GM18861 (cell line): ENCODE results near the gene CWC25.

Experiments
- ATAC-seq: cut with Tn5 transposase; IDR thresholded peaks from one replicate; pipeline ENCODE4 v1.9.1; 2021; ENCODE audit not compliant: unreplicated experiment

CWC25 gene

DNA sequence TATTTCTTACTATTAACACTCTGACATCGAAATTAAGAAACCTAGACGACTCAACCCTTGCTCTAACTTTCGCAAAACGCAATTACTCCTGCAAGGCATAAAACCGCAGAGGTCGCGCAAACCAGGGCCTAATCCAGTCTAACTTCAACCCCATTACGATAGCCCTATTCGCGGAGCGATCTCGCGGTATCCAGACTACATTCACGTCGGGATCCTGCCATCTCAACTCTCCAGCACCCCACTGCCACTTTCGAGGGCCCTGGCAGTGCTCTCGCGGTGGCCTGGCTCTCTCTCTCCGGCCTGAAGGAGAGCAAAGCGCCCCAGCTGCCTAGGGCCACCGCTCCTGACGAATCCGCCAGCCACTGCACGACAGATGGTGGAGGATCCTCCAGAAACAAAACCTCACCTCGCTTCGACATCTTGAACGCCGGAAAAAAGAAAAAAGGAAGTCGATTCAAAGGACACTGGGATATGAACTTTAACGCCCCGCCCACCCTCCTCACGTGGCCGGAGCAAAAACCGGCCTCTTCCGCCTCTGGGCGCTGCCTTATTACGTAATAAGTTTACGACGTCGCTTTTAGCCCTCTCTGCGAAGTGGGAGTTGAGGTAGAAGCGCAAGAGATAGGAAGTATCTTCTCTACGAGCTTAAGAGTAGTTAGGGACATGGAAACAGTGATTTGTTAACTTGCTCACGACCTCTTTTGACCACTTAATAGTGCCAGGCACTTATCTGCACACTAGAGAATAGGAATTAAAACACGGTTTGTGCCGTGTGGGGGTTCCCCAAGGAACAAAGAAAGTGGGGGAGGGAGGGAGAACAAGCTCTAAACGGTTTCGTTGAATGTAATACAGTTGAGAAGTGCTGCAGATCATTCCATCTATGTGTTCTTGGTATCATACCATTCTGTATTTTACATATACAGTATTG is 28.4 kb upstream of the CWC25 start, which contains the start of gene RPL23:
Gene RPL23 (minus strand): TSS at position 430 of the 928 bp plus-strand sequence. CDS start 11 bp downstream, at position 419.
- peak; percentile 74 for ATAC-seq

GRCh38 chr17:38852771-38853291 is 27.7 kb upstream of the CWC25 start:
- no peak for ATAC-seq

- ATAC-seq: no peak
Observed at GRCh38 chr17:38851434-38851833, 26.3 kb upstream of the CWC25 start.

DNA sequence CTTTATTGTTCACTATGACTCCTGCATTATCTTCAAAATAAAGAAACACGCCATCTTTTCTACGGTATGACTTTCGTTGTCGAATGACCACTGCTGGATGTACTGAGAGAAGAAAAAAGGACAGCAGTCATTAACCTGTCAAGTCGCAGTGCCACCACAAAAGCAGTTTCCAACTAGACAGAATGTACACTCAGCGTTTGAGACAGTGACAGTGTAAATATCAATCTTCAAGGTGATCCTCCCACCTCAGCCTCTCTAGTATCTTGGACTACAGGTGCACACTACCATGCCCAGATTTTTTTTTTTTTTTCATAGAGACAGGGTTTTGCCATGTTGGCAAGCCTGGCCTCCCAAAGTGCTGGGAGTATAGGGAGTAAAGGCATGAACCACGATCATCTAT is 25.3 kb upstream of the CWC25 start:
- no peak for ATAC-seq

DNA sequence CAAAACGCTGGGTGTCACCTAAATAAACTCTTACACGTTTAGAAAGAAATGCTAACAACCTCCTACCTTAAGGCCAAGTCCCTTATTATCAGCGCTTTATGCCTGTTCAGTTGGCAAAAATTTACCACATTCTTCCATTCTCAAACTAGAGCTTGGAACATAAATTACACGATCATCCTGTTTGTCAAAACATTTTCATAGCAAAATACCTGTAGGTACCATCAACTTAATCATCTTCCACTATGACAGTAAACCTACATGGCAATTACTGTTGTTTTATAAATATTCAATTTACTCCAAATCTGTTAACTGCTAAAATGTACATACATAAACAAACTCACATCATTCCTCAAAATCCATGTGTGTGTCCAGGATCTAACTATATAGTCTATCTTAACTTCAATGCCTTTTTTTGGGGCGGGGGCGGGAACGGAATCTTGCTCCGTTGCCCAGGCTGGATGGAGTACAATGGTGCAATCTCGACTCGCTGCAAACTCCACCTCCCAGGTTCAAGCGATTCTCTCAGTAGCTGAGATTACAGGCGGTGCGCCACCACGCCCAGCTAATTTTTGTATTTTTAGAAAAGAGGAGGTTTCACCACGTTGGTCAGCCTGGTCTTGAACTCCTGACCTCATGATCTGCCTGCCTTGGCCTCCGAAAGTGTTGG is 24.0 kb upstream of the CWC25 start:
- no peak for ATAC-seq

DNA sequence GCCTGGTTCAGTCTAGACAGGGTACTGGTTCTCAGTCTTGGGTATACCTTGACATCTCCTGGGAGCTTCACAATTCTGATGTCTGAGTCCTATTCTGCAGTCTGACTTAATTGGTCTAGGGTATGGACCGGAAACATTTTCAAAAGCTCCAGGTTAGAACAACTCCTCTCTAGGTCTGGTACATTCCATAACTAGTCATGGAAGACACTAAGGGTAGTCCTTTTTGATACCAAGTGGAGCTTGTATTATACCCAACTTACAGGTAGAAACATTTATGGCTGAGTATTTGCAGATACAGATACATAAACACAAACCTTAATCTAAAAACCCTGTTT is 23.4 kb upstream of the CWC25 start:
- no peak for ATAC-seq

DNA sequence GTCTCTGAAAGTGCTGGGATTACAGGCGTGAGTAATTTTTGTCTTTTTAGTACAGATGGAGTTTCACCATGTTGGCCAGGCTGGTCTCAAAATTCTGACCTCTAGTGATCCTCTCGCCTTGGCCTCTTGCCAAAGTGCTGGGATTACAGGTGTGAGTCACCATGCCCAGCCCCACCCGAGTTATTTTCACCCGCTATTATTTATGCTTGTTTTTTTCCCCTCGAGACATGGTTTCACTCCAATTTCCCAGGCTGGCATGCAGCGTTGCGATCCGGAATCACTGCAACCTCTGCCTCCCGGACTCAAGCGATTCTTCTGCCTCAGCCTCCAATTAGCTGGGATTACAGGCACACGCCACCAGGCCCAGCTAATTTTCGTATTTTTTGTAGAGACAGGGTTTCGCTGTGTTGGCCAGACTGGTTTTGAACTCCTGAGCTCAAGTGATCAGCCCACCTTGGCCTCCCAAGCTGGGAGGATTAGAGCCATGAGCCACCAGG is 19.2 kb upstream of the CWC25 start:
- no peak for ATAC-seq

- ATAC-seq: no peak
Observed at GRCh38 chr17:38825762-38826247, 684 bp upstream of the CWC25 start.

DNA sequence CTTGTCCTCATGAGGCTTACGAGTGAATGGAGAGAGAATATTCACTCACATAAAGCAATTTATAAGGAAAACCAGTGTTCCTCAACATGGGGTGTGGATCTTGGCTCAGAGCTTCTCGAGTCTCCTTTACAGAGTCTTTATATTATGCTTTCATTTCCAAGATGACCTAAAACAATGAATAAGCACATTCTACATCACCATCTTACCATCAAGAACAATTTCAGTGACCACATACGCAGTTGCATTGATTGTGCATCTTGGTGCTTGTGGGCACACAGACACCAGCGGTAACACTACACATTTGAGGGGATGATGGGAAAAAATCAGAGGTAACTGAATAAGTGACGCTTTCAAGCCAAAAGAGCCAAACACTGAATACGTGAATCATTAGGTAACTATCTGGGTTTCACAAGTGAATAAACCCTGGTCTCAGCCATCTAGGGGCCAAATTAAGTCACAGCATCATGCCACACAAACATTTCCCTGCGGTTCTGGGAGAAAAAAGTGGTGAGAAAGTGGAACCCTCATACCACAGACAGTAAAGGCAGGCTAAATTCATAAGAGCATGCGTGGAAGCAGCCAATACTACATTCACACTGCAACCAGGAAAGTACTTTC is 9.4 kb downstream of the CWC25 start:
- no peak for ATAC-seq

DNA sequence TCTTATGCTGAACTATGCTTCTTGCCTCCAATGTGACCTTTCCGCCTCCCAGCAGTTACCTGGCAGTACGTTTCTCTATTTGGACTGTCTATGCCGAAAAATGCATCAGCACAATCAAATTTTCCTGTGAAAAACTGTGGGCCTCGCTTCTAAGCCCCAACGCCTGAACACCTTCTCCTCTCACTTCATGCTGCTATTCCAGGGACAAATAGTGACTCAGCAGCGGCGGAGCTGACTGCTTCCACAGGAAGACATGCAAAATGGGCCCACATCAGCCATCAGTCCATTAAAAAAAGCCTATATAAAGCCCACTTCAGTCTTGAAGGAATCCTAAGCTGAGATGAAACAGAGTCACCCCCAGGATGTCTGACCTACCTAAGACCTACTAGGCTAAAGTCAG is 15.3 kb downstream of the CWC25 start:
- no peak for ATAC-seq

DNA sequence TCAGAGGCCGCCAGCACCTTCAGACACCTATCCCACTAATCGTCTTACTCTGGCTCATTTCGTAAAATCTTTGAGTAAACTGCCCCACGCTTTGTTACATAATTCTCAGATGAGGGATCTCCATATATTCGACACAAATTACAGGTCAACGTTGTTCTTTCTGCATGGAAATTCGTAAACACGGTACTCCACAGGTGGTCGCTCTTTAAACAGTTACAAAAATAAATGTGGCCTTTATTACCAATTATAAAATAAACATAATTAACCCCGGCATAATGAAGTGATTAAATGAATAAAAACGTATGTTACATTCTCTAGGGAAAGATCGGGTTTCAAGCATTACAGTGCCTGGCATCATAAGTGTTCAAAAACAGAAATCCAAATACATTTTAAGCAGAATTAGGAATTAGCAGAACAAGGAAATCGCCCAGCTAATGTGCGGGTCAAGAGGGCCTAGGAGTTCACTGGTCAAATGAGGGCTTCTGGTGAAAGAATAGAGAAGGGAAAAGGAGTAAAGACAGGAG is 24.8 kb downstream of the CWC25 start:
- ATAC-seq: no peak

GRCh38 chr17:38799501-38800236 is 25.5 kb downstream of the CWC25 start, which contains the start of gene PIP4K2B:
Gene PIP4K2B, minus strand, starts transcription at chr17:38799556. Its CDS starts 132 bp downstream, at chr17:38799424.
- peak; percentile 53 for ATAC-seq

DNA sequence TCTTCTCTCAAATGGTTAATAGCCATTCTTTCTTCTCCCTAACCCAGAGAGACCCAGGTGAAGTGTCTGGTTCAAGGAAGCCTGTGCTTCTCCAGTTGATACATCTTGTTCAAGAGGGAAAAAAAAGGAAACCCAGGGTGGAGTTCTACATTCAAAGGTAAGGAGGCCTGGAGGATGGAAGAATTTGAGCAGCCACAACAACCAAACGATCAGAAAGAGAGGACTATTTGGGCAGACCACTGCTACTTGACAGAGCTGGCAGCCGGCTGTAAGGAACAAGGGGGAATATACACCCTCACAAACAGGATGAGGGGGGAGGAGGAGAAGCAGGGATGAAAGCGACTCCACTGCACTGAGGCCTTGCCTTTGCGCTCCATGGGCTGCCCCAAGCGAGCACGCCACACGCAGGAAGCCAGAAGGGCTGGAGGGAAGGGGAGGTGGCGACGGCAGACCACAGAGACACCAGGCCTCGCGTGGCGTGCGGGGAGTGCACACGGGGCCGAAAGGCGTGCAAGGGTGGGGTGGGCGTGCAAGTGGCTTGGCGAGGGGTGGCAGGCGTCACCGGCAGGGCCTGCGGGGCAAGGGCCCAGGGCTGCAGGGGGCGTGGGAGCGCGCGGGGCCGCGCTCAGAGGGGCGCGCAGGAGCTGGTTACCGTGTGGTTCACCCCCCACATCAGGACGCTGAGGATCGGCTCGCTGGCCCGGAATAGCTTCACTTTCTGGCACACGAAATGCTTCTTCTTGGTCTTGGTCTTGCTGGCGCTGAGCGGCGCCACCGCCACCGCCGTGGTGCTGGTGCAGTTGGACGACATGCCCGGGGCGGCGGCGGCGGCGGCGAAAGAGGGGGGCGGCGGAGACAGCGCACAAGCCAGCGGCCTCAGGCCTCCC is 26.3 kb downstream of the CWC25 start:
- peak; percentile 22 for ATAC-seq

DNA sequence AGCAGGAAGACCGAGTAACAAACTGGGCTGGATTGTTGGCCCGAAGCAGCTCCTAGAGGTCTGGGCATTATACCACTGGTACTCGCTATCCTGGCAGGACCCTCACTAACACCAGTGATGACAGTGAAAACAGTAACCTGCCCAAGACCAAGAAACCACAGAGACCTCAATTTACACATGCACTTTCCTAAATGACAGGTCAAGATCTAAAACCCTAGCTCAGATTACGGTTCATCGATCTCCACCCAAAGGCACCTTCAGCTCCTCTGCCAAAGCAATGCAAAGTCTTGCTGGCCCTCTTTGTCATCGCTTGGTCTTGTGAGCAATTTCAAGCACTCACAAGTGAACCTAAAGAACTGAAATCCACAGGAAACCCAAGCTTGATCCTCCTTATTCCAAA is 27.3 kb downstream of the CWC25 start:
- ATAC-seq: no peak

- ATAC-seq: no peak
Observed at GRCh38 chr17:38797158-38797490, 28.0 kb downstream of the CWC25 start.

DNA sequence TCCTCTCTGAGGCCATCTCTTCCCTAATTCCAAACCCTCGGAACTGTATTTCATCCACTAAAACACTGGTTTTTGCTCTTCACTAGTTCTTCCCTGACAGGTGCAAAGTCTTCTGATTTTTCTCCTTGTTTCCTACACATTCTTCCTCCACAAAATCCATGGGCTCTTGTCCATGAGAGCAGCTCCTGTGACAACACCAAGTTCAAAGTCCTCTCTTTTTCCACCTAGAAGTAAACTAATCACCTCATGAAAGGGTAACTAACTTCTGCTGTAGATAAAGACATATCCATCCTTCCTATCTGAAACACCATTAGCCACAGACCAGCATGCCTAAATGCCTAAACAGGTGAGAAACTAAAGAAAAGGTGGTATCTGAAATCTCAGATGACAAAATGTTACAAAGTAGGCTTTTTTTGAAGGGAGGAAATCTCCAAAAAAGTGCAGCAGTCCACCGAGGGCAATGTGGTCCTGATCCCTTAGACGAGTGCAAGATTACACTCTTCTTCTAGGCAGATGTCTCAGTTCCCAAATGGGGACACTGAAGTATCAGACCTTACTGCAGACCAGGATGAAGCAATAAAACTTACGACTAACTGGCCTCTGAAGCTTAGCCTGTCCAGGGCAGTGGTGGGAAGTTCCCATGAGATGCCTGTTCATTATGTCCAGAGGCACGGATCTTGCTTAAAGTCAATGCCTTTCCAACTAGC is 28.5 kb downstream of the CWC25 start:
- ATAC-seq: no peak

GRCh38 chr17:38794221-38794620 is 30.9 kb downstream of the CWC25 start:
- ATAC-seq: no peak

- no peak for ATAC-seq
Observed at GRCh38 chr17:38791162-38791561, 34.0 kb downstream of the CWC25 start.
